Frontal cortex (tissue), 4 donors: ENCODE results near the gene LRATD1. TPM values are rescaled to one million over a fixed set of nuclear protein-coding genes. Genes with fewer than 3 reads are reported as not detected.

Source experiments
- DNase-seq, 2 donors: peaks; one replicate each; pipeline ENCODE4 v3.0.0; 2012; ENCODE audit warnings: low spot score in 2 of 2
- FAIRE-seq: peaks from 2 replicates; lab custom pipeline; 2012; peaks lifted over from hg19 to GRCh38; lab: Jason Lieb, UNC
- total RNA-seq: library from RNA; depleted of rRNA; stranded (reverse); fragments of >200 nt; gene quantifications from one replicate; pipeline ENCODE4 v1.2.3, GENCODE V29; 2014
- donor health status: control.
- donor health status: control.
- donor health status: control.

The LRATD1 gene
- total RNA-seq, 1 donor from 2014 or later = 29.8 TPM

DNA sequence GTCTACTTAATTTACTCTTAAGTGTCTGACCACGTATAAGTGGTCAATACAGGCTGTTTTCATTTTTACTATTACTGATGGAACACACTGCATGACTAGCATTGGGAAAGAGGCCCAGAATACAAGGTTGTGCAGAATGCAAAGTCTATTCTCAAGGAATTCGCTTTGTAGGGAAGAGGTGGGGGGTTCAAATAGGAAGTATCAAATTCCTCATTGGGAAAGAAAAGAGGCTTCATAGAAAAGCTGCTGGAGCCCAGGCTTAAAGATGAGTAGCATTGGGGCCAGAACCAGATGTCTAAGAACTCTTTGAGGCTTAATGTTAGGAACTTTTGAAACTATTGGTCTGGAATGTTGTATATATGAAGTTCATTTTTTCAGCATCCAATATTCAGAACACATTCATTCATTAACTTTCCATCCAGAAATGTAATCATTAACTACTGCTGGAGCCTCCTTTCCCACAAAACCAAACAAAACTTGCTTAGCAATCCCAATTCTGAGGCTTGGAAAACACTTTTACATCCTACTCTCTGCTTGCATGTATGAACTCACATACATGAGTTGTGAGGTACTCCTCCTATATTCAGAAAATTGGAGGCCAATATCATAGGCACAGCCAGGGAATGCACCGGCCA, 994 bp upstream of the LRATD1 start:
- DNase-seq (no peak), FAIRE-seq (no peak)

DNA sequence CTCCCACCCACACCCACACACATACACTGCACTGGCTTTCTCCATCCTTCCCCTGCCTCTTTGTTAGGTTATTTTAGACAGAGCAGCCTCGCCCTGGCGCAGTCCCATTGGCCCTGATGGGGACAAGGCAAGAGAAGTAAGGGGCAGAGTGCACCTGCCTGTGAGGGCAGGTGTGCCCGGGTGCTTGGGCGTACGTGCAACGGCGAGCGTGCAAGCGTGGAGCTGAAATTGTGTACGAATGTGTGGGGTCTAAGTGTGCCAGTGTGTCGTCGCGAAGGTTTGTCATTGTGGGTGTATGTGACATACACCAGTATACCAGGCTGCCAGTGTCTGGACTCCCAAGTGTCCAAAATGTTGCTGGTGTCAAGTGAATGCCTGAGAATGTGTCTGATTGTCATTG, 544 bp downstream of the LRATD1 start:
- no peak for FAIRE-seq

DNA sequence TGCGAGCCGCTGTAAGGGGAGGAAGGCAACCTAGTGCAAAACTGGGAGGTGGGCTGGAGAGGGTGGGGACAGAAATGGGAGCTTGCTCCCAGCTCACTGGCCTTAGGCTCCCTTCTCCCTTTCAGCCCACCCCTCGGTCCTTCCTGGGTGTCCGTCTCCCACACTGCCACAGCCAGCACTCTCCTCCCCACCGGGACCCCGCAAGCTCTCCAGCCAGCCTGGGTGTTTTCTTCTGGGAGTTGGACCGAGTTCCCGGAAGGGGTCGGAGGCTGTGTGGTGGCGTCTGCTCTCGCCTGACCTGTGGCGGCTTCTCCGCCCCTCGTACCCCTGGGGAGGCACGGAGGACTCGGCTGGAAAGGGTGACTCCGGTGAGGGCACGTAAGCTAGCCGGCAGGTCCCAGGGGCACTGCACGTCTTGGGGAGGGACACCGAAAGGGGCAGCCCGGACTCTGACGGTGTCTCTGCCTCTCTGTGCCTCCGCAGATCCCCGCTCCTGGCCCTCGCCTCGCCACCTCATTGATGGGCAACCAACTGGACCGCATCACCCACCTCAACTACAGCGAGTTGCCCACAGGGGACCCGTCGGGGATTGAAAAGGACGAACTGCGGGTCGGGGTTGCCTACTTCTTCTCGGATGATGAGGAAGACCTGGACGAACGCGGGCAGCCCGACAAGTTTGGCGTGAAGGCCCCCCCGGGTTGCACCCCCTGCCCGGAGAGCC, 1.1 kb downstream of the LRATD1 start:
- FAIRE-seq (no peak), DNase-seq (peak in 1 of 2 donors; percentile 36)

More for the DNA sequence above, 544 bp downstream of the LRATD1 start:
- peak in 1 of 2 donors; percentile 19 for DNase-seq

DNA sequence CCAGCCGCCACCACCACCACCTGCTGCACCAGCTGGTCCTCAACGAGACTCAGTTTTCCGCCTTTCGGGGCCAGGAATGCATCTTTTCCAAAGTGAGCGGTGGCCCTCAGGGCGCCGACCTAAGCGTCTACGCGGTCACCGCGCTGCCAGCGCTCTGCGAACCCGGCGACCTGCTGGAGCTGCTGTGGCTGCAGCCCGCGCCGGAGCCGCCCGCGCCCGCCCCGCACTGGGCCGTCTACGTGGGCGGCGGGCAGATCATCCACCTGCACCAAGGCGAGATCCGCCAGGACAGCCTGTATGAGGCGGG, 1.6 kb downstream of the LRATD1 start:
- DNase-seq (no peak), FAIRE-seq (no peak)

DNA sequence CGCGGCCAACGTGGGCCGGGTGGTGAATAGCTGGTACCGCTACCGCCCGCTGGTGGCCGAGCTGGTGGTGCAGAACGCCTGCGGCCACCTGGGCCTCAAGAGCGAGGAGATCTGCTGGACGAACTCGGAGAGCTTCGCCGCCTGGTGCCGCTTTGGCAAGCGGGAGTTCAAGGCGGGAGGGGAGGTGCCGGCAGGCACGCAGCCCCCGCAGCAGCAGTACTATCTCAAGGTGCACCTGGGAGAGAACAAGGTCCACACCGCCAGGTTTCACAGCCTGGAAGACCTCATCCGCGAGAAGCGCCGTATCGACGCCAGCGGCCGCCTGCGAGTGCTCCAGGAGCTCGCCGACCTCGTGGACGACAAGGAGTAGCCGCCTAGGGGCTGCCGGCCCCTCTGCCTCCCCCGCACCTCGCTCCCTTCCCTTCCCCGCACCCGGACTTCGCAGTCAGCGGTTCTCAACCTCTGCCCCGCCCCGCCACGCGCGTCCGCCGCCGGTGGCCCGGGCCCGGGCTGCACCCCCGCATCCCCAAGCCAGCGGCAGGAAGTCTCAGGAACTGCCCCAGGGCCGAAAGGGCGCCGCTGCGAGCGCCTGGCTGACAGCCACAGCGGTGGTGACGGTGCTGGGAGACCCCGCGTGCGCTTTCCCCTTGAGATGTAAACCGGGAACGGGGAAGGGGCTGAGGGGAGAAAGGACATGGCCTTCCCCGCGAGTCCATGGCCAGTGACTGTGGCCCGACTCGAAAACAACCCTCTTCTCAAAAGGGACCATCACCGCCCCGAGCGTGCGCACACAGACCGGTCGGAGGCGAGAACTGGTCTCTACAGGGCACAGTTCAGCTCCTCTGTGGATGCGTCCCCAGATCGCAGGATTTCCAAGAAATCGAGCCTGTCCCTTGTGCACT, 2.2 kb downstream of the LRATD1 start:
- no peak for FAIRE-seq

DNA sequence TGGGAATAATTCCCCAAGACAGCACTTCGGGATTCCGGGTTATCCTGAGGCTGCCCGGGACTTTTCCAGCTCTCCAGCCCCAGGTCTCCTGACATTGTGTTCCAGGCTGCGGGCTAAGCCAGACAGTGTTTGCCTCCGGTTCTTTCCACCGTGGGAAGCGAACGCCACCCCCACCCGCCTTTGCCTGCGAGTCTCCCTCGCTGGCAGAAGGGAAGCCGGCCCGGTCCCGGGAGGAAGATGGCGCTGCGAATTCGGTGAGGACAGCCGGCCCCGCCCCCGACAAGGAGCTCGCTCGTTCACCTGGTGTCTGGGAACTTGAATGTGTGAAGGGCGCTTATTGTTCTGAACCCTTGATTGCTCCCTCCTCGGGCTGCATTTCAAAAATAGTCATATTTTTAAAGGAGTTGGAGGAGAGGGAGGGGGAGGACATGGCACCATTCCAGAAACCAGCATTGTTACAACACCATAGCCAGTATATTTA, 2.9 kb downstream of the LRATD1 start:
- FAIRE-seq = no peak

More for the DNA sequence above, 2.2 kb downstream of the LRATD1 start:
- peak; percentile 75 to 78 for DNase-seq

DNA sequence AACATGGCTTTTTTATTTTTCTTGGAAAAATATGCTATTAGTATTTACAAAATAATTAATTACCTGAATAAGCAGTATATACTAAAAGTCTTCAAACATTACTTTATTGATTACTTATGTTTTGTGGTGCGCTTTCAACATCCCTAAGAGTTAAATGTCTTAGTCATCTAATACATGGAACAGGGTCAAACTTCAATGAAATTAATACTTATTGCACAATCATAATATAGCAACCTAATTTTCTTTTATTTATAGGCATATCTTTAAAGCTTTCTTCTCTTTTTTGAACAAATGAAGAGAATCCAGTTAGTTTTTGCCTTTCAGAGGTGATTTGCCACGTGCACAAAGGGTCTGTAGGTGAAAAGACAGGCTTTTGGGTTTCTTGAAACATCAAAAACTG, 6.0 kb downstream of the LRATD1 start:
- no peak for FAIRE-seq
- DNase-seq = no peak

More for the DNA sequence above, 2.9 kb downstream of the LRATD1 start:
- peak; percentile 53 to 64 for DNase-seq

DNA sequence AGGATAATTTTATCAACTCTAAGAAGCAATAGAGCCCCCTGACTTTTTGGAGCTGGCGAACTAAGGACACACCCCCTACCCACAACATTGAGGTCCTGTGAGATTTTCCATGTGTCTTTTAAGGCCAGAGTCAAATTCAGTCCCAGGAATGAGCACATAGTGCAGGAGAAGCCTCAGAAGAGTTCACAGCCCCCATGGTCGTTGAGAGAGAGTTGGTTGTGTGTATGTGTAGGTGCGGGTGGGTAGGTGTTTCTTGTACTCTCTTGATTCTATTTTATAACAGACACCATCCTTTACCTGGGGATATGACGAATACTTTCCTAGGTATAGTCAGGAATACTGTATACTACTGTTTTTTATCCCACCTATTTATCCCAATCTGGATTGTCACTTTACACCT, 8.6 kb downstream of the LRATD1 start:
- FAIRE-seq (no peak), DNase-seq (no peak)

DNA sequence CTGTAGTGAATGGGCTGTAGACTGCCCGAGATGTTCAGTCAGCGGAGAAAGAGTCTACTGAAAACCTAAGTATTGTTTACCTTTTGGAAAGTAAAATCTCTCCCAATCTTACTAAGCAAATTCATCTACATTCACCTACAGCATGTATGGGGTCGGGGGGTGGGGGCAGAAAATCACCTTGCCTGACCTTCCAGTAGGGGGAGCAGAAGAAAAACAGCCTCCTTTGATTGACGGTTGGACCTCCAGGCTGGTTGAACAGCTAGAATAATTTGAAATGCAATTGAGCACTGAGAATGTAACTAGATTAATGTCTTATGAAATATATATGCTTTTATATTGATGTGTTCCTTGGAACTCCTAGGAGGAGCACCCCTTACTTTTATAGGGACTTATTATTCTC, 10.0 kb downstream of the LRATD1 start:
- FAIRE-seq = no peak
- no peak for DNase-seq

DNA sequence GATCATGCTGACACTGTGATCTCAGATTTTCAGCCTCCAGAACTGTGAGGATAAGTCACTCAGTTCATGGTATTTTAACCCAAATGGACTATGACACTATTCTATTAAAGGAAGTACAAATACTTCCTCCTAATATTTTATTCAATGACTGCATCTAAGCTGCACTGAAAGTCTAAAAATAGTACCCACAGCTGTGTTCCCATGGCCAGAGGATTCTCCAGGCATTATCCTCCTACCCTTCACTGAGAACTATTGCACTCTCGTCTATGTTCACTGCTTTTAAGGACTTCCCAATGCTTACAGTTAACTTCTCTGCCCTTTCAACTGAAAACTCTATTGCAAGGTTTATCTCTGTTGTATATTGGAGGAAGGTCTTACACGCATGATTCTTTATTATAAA, 15.2 kb downstream of the LRATD1 start:
- DNase-seq = no peak

DNA sequence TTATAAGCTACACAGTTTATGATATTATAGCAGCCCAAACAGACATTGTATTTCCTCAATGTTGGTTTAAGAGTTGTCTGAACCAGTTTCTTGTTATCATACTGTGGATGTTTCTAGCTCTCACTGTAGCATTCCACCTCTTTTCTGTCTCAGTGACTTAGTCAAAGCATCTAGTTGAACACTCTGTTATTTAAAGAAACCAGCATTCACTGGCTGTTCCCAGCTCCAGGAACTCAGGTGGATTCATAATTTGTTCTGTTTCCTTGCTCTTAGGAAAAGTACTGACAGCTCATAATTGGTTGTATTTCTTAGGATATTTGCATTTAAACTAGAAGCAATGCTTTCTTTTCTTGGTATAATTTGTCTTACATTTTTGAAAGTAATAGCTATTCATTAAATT, 17.5 kb downstream of the LRATD1 start:
- no peak for FAIRE-seq
- DNase-seq = no peak

More for the DNA sequence above, 15.2 kb downstream of the LRATD1 start:
- FAIRE-seq = no peak

DNA sequence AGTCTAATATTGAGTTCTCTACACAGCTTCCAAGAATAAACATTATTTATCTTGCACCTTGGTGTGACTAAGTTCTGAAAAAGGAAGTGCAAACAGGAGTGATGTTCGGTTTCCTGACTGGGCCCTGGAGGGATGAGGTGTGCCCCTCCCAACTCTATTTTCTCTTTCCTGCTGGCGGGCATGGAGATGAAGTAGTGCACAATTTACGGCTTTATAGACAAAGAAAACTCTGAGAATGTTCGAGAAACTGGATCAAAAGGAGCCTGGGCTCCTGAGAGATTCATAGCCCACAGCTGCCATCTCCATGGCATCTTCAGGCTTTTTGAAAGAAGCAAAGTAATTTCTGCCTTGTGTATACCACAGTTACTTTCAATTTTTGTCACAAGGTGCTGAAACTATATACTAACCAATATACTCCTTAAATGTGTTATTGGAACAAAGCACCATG, 22.3 kb downstream of the LRATD1 start:
- DNase-seq (no peak), FAIRE-seq (no peak)

DNA sequence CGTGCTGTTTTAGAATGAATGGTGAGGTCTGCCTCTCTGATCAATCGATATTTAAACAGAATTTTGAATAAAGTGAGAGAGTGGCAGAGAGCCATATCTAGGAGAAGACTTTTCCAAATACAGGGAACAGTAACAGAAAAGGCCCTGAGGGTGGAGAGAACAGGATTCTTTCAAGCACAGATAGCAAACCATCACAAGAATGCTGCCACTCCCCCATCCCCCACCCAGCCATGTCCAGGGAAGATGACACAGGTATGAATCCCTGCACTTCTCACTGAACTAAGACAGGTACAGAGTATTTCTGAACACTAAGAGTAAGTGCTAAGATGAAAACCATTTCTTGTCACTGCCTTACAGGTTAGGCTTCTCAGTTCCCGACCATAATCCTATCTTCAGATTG, 23.6 kb downstream of the LRATD1 start:
- no peak for DNase-seq
- FAIRE-seq = no peak

DNA sequence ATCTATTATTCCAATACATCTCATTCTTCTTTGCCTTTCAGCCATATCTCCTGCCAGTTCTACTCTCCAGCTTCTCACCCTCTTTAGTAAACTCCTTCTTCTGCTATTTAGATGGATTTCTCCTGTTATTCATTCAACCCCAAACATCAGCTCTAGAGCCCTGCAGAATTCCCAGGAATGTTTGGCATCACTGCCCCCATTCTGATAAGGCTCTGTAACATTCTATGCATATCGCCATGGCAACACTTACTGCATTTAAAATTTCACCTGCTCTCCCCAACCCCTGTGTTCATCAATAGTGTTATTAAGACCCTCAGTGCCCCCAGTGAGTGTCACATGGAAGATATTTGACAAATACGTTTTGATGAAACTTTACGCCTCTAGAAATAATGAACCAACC, 28.6 kb downstream of the LRATD1 start:
- no peak for FAIRE-seq
- no peak for DNase-seq

DNA sequence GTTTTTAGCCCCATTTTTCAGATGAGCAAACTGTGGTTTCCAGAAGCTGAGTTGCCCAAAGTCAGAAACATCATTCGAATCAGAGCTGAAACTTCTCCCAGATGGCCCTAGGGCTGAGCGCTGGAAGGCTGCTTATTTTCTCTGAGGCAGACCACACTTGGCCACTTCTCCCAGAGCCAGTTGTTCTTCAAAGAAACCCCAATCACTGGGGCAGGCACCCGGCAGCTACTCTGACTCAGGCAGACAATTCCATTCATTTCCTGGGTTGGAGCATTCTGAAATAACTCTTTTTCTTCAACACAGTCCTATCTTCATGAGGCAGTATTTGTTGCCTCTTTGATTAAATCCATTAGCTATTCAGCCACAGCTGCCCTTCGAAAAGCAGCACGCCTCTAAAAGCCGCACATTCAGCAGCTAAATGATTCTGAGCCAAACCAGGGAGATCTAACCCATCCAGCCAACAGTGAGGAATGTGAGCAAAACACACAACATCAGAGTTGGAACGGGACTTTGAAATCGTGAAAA, 40.9 kb downstream of the LRATD1 start:
- peak in 1 of 2 donors; percentile 1 for DNase-seq
- FAIRE-seq = no peak

DNA sequence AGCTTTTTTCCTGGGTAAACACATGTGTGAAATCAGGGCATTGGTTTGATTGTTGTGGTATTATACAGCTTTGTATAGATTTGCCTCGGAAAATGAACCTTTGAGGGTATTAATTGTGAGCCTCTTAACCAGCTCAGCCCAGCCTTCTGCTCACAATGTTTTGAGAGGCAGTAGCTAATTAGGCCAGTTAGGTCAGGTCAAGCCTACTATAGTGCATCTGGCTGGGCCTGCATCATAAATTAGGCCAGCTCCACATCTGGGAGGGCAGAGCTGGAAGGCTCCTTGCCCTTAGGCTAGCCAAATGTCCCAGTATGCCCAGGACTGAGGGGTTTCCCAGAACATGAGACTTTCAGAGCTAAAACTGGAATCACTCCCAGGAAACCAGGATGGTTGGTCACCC, 43.0 kb downstream of the LRATD1 start:
- FAIRE-seq = no peak
- DNase-seq = no peak

DNA sequence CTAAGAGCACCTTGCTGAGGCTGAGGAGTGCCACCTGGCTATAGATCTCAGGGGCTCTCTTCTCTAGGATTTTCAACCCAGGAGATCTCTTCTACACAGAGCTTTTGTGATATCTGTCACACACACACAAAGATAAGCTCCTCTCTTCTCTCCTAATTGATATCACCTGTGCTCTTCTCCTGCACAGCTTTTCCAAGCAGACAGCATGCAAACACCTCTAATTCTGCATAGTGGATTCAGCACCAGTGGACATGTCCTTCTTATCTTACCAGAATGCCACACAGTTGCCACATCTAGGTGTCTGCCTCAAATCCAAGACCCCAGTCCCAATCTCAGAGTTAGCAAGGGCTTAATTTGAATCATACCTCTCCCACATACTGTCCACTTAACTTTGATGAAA, 43.9 kb downstream of the LRATD1 start:
- no peak for FAIRE-seq
- no peak for DNase-seq

DNA sequence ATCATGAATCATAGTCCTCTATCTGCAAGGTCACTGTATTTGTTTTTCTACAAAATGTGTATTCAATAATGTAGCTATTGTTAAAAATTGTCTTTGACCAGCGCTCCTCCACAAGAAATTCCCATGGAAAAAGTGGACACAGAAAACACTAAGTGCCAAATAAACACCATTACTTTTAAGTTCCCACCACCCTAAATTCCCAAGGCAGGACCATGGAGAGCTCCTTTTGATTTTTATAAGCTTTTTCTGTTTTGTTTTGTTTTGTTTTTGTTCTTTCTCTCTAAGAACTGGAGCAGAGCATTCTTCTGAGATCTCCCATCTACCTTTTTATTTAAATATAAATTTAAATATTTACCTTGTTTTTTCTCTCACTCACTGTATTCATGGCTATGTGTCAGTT, 44.5 kb downstream of the LRATD1 start:
- DNase-seq = no peak

DNA sequence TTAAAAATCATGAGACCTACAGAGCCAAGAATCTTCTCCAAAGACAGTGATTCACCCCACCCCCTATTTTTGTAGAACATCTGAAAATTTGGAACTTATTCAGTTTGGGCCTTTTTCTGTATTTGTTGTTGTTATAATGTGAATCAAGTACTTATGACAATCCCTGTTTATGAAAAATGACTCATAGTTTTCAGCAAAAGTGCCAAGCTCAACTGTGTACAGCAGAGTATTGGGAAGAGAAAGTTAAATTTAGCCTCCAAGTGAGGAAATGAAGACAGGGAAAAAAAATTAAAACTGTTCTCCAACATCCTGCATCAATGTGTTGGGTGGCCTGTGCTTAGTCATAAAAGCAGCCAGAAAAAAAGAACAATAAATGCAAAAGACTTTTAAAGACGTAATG, 46.2 kb downstream of the LRATD1 start:
- DNase-seq = peak in 1 of 2 donors; percentile 3
- no peak for FAIRE-seq

More for the DNA sequence above, 44.5 kb downstream of the LRATD1 start:
- no peak for FAIRE-seq

DNA sequence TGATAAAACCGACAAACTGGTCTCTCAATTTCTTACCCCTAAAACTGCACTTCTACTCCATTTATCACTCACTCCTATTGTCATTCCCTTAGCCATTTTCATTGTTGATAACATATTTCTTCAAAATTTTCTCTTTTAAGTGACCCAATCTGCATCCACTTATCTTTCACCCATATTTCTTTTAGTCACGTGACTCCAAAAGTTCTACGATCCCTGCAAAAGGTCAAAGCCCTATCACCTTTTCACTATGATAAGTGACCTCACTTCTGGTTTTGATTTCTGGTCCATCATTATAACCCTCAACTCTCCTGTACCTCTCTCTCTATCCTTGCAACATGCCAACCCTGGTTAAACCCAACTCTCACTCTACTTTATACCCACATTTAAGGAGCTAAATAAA, 49.1 kb downstream of the LRATD1 start:
- FAIRE-seq = no peak
- DNase-seq = no peak
